SK-N-SH treated with all-trans-retinoic acid at 6 μM for 48 hours (cell line): Measurements from ENCODE around the gene GALNT4.

Experiments
- ATAC-seq: fragments of 200-7000 bp; cut with Tn5 transposase; 3 replicates; pipeline ENCODE4 v1.9.1; 2020; ENCODE audit warnings: mild to moderate bottlenecking, moderate library complexity
- ARNTL ChIP-seq: fragments of 450-650 bp; formaldehyde crosslinking; IDR thresholded peaks from 2 replicates; pipeline ENCODE4 v1.5.0; 2020; ENCODE audit warnings: low read depth, mild to moderate bottlenecking, moderate library complexity, borderline replicate concordance
- CSDC2 ChIP-seq: fragments of 250-450 bp; sonication (Bioruptor Pico); IDR thresholded peaks from 2 replicates; pipeline ENCODE4 v1.5.0; 2020; ENCODE audit warnings: mild to moderate bottlenecking, moderate library complexity
- ESRRG ChIP-seq: fragments of 250-450 bp; sonication (Bioruptor Pico); IDR thresholded peaks from 2 replicates; pipeline ENCODE4 v1.6.1; 2021; ENCODE audit warnings: mild to moderate bottlenecking
- GLIS3 ChIP-seq: fragments of 250-450 bp; sonication (Bioruptor Pico); IDR thresholded peaks from 2 replicates; pipeline ENCODE4 v1.5.0; 2020; ENCODE audit warnings: mild to moderate bottlenecking, moderate library complexity
- ISL1 ChIP-seq: fragments of 250-450 bp; sonication (Bioruptor Pico); IDR thresholded peaks from 2 replicates; pipeline ENCODE4 v2.1.2; 2022; ENCODE audit warnings: mild to moderate bottlenecking, moderate library complexity
- OSR1 ChIP-seq: fragments of 250-450 bp; sonication (Bioruptor Pico); IDR thresholded peaks from 2 replicates; pipeline ENCODE4 v1.8.0; 2022; ENCODE audit warnings: moderate library complexity, mild to moderate bottlenecking, inconsistent platforms
- PATZ1 ChIP-seq: fragments of 250-450 bp; sonication (Bioruptor Pico); IDR thresholded peaks from 2 replicates; pipeline ENCODE4 v1.8.0; 2020; ENCODE audit warnings: mild to moderate bottlenecking, moderate library complexity, borderline replicate concordance
- PPARA ChIP-seq: fragments of 250-450 bp; sonication (Bioruptor Pico); IDR thresholded peaks from 2 replicates; pipeline ENCODE4 v1.5.0; 2020; ENCODE audit warnings: mild to moderate bottlenecking, borderline replicate concordance
- RARB ChIP-seq: fragments of 250-450 bp; sonication (Bioruptor Pico); IDR thresholded peaks from 2 replicates; pipeline ENCODE4 v1.8.0; 2021; ENCODE audit warnings: mild to moderate bottlenecking, moderate library complexity
- SNAI2 ChIP-seq: fragments of 250-450 bp; sonication (Bioruptor Pico); IDR thresholded peaks from 2 replicates; pipeline ENCODE4 v1.5.0; 2020; ENCODE audit warnings: mild to moderate bottlenecking, moderate library complexity
- TCF4 ChIP-seq: fragments of 250-450 bp; sonication (Bioruptor Pico); IDR thresholded peaks from 2 replicates; pipeline ENCODE4 v1.8.0; 2021; ENCODE audit warnings: mild to moderate bottlenecking, moderate library complexity, borderline replicate concordance
- TOX ChIP-seq: fragments of 250-450 bp; sonication (Bioruptor Pico); IDR thresholded peaks from 2 replicates; pipeline ENCODE4 v1.8.0; 2021; ENCODE audit warnings: mild to moderate bottlenecking, moderate library complexity, borderline replicate concordance
- ZFP3 ChIP-seq: fragments of 250-450 bp; sonication (Bioruptor Pico); IDR thresholded peaks from 2 replicates; pipeline ENCODE4 v1.5.0; 2020; ENCODE audit warnings: mild to moderate bottlenecking, moderate library complexity
- ZFP30 ChIP-seq: fragments of 450-650 bp; formaldehyde crosslinking; IDR thresholded peaks from 2 replicates; pipeline ENCODE4 v1.5.0; 2022; ENCODE audit warnings: mild to moderate bottlenecking, moderate library complexity
- TF ChIP-seq, protein P1 (sequence below): fragments of 250-450 bp; sonication (Bioruptor Pico); IDR thresholded peaks from 2 replicates; pipeline ENCODE4 v1.5.0; 2020; ENCODE audit warnings: mild to moderate bottlenecking, moderate library complexity
- TF ChIP-seq, protein P2 (sequence below): fragments of 250-450 bp; sonication (Bioruptor Pico); IDR thresholded peaks from 2 replicates; pipeline ENCODE4 v1.5.1; 2021; ENCODE audit warnings: mild to moderate bottlenecking, moderate library complexity
- TF ChIP-seq, protein P3 (sequence below): fragments of 250-450 bp; sonication (Bioruptor Pico); IDR thresholded peaks from 2 replicates; pipeline ENCODE4 v1.5.1; 2020; ENCODE audit warnings: low read depth, mild to moderate bottlenecking, moderate library complexity

The GALNT4 gene

GRCh38 chr12:89524541-89525304 lies at the start of gene GALNT4:
Gene GALNT4, minus strand, starts transcription at chr12:89524796. Its CDS starts 247 bp downstream, at chr12:89524549.
- ATAC-seq, result peak; percentile 93
- TF ChIP-seq PATZ1 (CRISPR knock-in tag), result peak; percentile 61; the same call in 1 of the 2 replicates
- no peak for TF ChIP-seq TCF4 (CRISPR knock-in tag)

GRCh38 chr12:89573051-89573810 lies 48.6 kb upstream of the GALNT4 start:
- no peak for ATAC-seq
- TF ChIP-seq, protein P1, sequence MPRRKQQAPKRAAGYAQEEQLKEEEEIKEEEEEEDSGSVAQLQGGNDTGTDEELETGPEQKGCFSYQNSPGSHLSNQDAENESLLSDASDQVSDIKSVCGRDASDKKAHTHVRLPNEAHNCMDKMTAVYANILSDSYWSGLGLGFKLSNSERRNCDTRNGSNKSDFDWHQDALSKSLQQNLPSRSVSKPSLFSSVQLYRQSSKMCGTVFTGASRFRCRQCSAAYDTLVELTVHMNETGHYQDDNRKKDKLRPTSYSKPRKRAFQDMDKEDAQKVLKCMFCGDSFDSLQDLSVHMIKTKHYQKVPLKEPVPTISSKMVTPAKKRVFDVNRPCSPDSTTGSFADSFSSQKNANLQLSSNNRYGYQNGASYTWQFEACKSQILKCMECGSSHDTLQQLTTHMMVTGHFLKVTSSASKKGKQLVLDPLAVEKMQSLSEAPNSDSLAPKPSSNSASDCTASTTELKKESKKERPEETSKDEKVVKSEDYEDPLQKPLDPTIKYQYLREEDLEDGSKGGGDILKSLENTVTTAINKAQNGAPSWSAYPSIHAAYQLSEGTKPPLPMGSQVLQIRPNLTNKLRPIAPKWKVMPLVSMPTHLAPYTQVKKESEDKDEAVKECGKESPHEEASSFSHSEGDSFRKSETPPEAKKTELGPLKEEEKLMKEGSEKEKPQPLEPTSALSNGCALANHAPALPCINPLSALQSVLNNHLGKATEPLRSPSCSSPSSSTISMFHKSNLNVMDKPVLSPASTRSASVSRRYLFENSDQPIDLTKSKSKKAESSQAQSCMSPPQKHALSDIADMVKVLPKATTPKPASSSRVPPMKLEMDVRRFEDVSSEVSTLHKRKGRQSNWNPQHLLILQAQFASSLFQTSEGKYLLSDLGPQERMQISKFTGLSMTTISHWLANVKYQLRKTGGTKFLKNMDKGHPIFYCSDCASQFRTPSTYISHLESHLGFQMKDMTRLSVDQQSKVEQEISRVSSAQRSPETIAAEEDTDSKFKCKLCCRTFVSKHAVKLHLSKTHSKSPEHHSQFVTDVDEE (CRISPR knock-in tag), result no peak
- TF ChIP-seq ARNTL (CRISPR knock-in tag), result no peak
- no peak for TF ChIP-seq ZFP30
- TF ChIP-seq ZFP3 (CRISPR knock-in tag), result no peak
- TF ChIP-seq TCF4 (CRISPR knock-in tag), result no peak
- TF ChIP-seq ESRRG (CRISPR knock-in tag), result no peak
- TF ChIP-seq ISL1 (CRISPR knock-in tag), result no peak
- TF ChIP-seq, protein P2, sequence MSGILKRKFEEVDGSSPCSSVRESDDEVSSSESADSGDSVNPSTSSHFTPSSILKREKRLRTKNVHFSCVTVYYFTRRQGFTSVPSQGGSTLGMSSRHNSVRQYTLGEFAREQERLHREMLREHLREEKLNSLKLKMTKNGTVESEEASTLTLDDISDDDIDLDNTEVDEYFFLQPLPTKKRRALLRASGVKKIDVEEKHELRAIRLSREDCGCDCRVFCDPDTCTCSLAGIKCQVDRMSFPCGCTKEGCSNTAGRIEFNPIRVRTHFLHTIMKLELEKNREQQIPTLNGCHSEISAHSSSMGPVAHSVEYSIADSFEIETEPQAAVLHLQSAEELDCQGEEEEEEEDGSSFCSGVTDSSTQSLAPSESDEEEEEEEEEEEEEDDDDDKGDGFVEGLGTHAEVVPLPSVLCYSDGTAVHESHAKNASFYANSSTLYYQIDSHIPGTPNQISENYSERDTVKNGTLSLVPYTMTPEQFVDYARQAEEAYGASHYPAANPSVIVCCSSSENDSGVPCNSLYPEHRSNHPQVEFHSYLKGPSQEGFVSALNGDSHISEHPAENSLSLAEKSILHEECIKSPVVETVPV (CRISPR knock-in tag), result no peak

GRCh38 chr12:89571491-89572195 lies 47.0 kb upstream of the GALNT4 start:
- no peak for ATAC-seq
- TF ChIP-seq ARNTL (CRISPR knock-in tag) (no peak), TOX (no peak), PPARA (CRISPR knock-in tag) (no peak), SNAI2 (no peak), ESRRG (CRISPR knock-in tag) (no peak), TCF4 (CRISPR knock-in tag) (no peak), ZFP3 (CRISPR knock-in tag) (no peak), RARB (no peak), OSR1 (CRISPR knock-in tag) (no peak), ISL1 (CRISPR knock-in tag) (no peak), GLIS3 (CRISPR knock-in tag) (no peak), PATZ1 (CRISPR knock-in tag) (no peak), CSDC2 (CRISPR knock-in tag) (no peak)
- TF ChIP-seq, protein P1 (CRISPR knock-in tag), result no peak
- TF ChIP-seq, protein P3, sequence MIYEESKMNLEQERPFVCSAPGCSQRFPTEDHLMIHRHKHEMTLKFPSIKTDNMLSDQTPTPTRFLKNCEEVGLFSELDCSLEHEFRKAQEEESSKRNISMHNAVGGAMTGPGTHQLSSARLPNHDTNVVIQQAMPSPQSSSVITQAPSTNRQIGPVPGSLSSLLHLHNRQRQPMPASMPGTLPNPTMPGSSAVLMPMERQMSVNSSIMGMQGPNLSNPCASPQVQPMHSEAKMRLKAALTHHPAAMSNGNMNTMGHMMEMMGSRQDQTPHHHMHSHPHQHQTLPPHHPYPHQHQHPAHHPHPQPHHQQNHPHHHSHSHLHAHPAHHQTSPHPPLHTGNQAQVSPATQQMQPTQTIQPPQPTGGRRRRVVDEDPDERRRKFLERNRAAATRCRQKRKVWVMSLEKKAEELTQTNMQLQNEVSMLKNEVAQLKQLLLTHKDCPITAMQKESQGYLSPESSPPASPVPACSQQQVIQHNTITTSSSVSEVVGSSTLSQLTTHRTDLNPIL (CRISPR knock-in tag), result no peak
- TF ChIP-seq, all 23 proteins: peak for 0
